Liver (tissue), 9 donors: ENCODE results near the gene SLC37A2. TPM values are rescaled to one million over a fixed set of nuclear protein-coding genes. Genes with fewer than 3 reads are reported as not detected.

ENCODE experiments used
- DNase-seq: peaks from one replicate; pipeline ENCODE4 v3.0.0-alpha.2; 2017; ENCODE audit warnings: low spot score
- H3K27ac ChIP-seq, 2 donors: one replicate each; pipeline ENCODE4 v1.7.0; 2013; ENCODE audit warnings: inconsistent platforms in 2 of 2, low read length in 2 of 2, control low read depth in 1 of 2, low read depth in 1 of 2, mild to moderate bottlenecking in 1 of 2
- H3K27me3 ChIP-seq, 4 donors: one replicate each; pipeline versions ENCODE4 v1.6.1 to v1.7.0; 2013; ENCODE audit warnings: low read length in 3 of 4, inconsistent platforms in 1 of 4, mild to moderate bottlenecking in 1 of 4, moderate library complexity in 1 of 4; ENCODE audit not compliant: control insufficient read depth in 4 of 4, insufficient read depth in 4 of 4
- H3K36me3 ChIP-seq, 4 donors: one replicate each; pipeline versions ENCODE4 v1.6.1 to v1.7.0; 2013; ENCODE audit warnings: low read length in 3 of 4, mild to moderate bottlenecking in 3 of 4, low read depth in 1 of 4, moderate library complexity in 1 of 4; ENCODE audit not compliant: control insufficient read depth in 4 of 4, insufficient read depth in 3 of 4
- H3K4me1 ChIP-seq, 4 donors: one replicate each; pipeline versions ENCODE4 v1.6.1 to v1.7.0; 2013; ENCODE audit warnings: low read length in 3 of 4, mild to moderate bottlenecking in 3 of 4, moderate library complexity in 1 of 4; ENCODE audit not compliant: control insufficient read depth in 4 of 4, insufficient read depth in 4 of 4
- H3K4me3 ChIP-seq, 3 donors: one replicate each; pipeline versions ENCODE4 v1.6.1 to v1.7.0; 2013; ENCODE audit warnings: low read length in 3 of 3, control low read depth in 1 of 3, low read depth in 1 of 3, mild to moderate bottlenecking in 1 of 3
- H3K9ac ChIP-seq, 2 donors: one replicate each; pipeline ENCODE4 v1.7.0; 2013; ENCODE audit warnings: low read length in 2 of 2, mild to moderate bottlenecking in 2 of 2, moderate library complexity in 2 of 2, control low read depth in 1 of 2, low read depth in 1 of 2
- H3K9me3 ChIP-seq, 4 donors: one replicate each; pipeline versions ENCODE4 v1.6.1 to v1.7.0; 2013; ENCODE audit warnings: low read length in 3 of 4; ENCODE audit not compliant: control insufficient read depth in 4 of 4
- ATF3 ChIP-seq: IDR thresholded peaks from 2 replicates; pipeline ENCODE4 v1.6.1; 2016; ENCODE audit warnings: antibody characterized with exemption
- CTCF ChIP-seq: fragments of 150-350 bp; IDR thresholded peaks from 2 replicates; pipeline ENCODE4 v1.5.1; 2017; ENCODE audit warnings: improper control_type of control experiment, low read depth, low read length; ENCODE audit not compliant: missing input control
- EGR1 ChIP-seq, 2 donors: IDR thresholded peaks; 2 replicates each; pipeline ENCODE4 v1.6.1; 2016 to 2018; ENCODE audit warnings: antibody characterized with exemption in 2 of 2, low read depth in 2 of 2
- FOXA1 ChIP-seq: IDR thresholded peaks from 2 replicates; pipeline ENCODE4 v1.6.1; 2016; ENCODE audit warnings: antibody characterized with exemption
- FOXA2 ChIP-seq: IDR thresholded peaks from 2 replicates; pipeline ENCODE4 v1.6.1; 2016; ENCODE audit warnings: antibody characterized with exemption
- GABPA ChIP-seq, 2 donors: IDR thresholded peaks in 1 of 2; conservative IDR thresholded peaks in 1 of 2; 2 replicates each; pipeline ENCODE4 v1.6.1; 2016; ENCODE audit warnings: antibody characterized with exemption in 2 of 2, mild to moderate bottlenecking in 1 of 2, moderate library complexity in 1 of 2
- HNF4A ChIP-seq, 2 donors: conservative IDR thresholded peaks; 2 replicates each; pipeline ENCODE4 v1.6.1; 2016; ENCODE audit warnings: antibody characterized with exemption in 2 of 2, mild to moderate bottlenecking in 2 of 2
- JUND ChIP-seq, 2 donors: IDR thresholded peaks; 2 replicates each; pipeline ENCODE4 v1.6.1; 2016; ENCODE audit warnings: antibody characterized with exemption in 2 of 2
- MAX ChIP-seq: IDR thresholded peaks from 2 replicates; pipeline ENCODE4 v1.6.1; 2016; ENCODE audit warnings: antibody characterized with exemption
- NR2F2 ChIP-seq: IDR thresholded peaks from 2 replicates; pipeline ENCODE4 v1.6.1; 2016; ENCODE audit warnings: antibody characterized with exemption
- RAD21 ChIP-seq, 2 donors: IDR thresholded peaks; 2 replicates each; pipeline ENCODE4 v1.6.1; 2016; ENCODE audit warnings: antibody characterized with exemption in 2 of 2, mild to moderate bottlenecking in 2 of 2
- REST ChIP-seq: IDR thresholded peaks from 2 replicates; pipeline ENCODE4 v1.6.1; 2016; ENCODE audit warnings: antibody characterized with exemption, mild to moderate bottlenecking
- RXRA ChIP-seq, 2 donors: IDR thresholded peaks; 2 replicates each; pipeline ENCODE4 v1.6.1; 2017 to 2018; ENCODE audit warnings: antibody characterized with exemption in 2 of 2, mild to moderate bottlenecking in 1 of 2
- SP1 ChIP-seq: IDR thresholded peaks from 2 replicates; pipeline ENCODE4 v1.6.1; 2018; ENCODE audit warnings: antibody characterized with exemption, mild to moderate bottlenecking
- TAF1 ChIP-seq: conservative IDR thresholded peaks from 2 replicates; pipeline ENCODE4 v1.6.1; 2016; ENCODE audit warnings: antibody characterized with exemption, mild to moderate bottlenecking
- YY1 ChIP-seq: IDR thresholded peaks from 2 replicates; pipeline ENCODE4 v1.6.1; 2016; ENCODE audit warnings: antibody characterized with exemption, mild to moderate bottlenecking
- ZBTB33 ChIP-seq: IDR thresholded peaks from 2 replicates; pipeline ENCODE4 v1.6.1; 2016; ENCODE audit warnings: antibody characterized with exemption
- WGBS: extraction: QIAGEN DNeasy Blood & Tissue Kit; methylation state at CpG from one replicate; pipeline ENCODE4 v1.1.7; 2013; 5-methylcytosine and 5-hydroxymethylcytosine counted together
- polyA plus RNA-seq, 2 donors: library from polyadenylated mRNA; stranded (reverse) in 1 of 2; unstranded in 1 of 2; fragments of 200-250 nt in 1 of 2; fragments of >200 nt in 1 of 2; fragmentation: Nextera tagmentation in 1 of 2; extraction: Ambion mirVana in 1 of 2; gene quantifications; one replicate each; pipeline versions ENCODE4 v1.2.1 to v1.2.3, GENCODE V29; 2013 to 2015
- total RNA-seq, 2 donors: library from RNA; depleted of rRNA; stranded (reverse); fragments of >200 nt; gene quantifications; one replicate each; pipeline ENCODE4 v1.2.3, GENCODE V29; 2014
- donor health status: healthy.
- donor health status: healthy.
- donor health status: healthy.
- donor health status: healthy.
- donor health status: healthy.

SLC37A2 gene
- total and polyA plus RNA-seq, 4 donors: 0.51 to 12.3 (median 5.6) TPM

- Histone ChIP-seq H3K27ac (no peak overlapping the region), H3K4me1 (peaks cover 3 to 14% (median 12%) of the 10 kb centered on the region in 4 donors), H3K4me3 (peak overlapping the region; percentile 22 to 73 (median 34)), H3K27me3 (no peaks in the 10 kb centered on the region), H3K36me3 (no peaks in the 10 kb centered on the region), H3K9ac (no peak overlapping the region), H3K9me3 (no peaks in the 10 kb centered on the region)
- 57% methylated on average over 9 of the region's 9 CpGs for WGBS
- no peak for DNase-seq
- TF ChIP-seq ATF3: no peak
- no peak for TF ChIP-seq TAF1
- TF ChIP-seq EGR1 (IDR thresholded peaks at IDR 0.05; ENCODE audit: low read depth in 2 of 2): no peak
- no peak for TF ChIP-seq HNF4A (conservative IDR thresholded peaks at IDR 0.05)
- TF ChIP-seq CTCF: no peak
- TF ChIP-seq FOXA1: no peak
- no peak for TF ChIP-seq RAD21 (IDR thresholded peaks at IDR 0.05)
- TF ChIP-seq JUND (IDR thresholded peaks at IDR 0.05): no peak
- no peak for TF ChIP-seq FOXA2
- no peak for TF ChIP-seq SP1
- no peak for TF ChIP-seq GABPA (IDR thresholded peaks at IDR 0.05 in 1 of 2, conservative IDR thresholded peaks at IDR 0.05 in 1 of 2)
- no peak for TF ChIP-seq RXRA (IDR thresholded peaks at IDR 0.05)
- no peak for TF ChIP-seq YY1
- TF ChIP-seq MAX: no peak
- TF ChIP-seq ZBTB33: no peak
- TF ChIP-seq NR2F2: no peak
- TF ChIP-seq REST: no peak
Measured at GRCh38 chr11:125112208-125112604, 49.1 kb downstream of the SLC37A2 start.

- no peak for TF ChIP-seq GABPA (IDR thresholded peaks at IDR 0.05 in 1 of 2, conservative IDR thresholded peaks at IDR 0.05 in 1 of 2)
- TF ChIP-seq NR2F2: no peak
- H3K9me3 ChIP-seq: no peaks in the 10 kb centered on the region
- no peak overlapping the region for H3K9ac ChIP-seq
- no peak overlapping the region for H3K4me3 ChIP-seq
- H3K27ac ChIP-seq: no peak overlapping the region
- no peaks in the 10 kb centered on the region for H3K36me3 ChIP-seq
- WGBS: 73% methylated on average over 8 of the region's 8 CpGs
- DNase-seq: no peak
- no peaks in the 10 kb centered on the region for H3K27me3 ChIP-seq
- H3K4me1 ChIP-seq: peaks cover 3 to 14% (median 12%) of the 10 kb centered on the region in 4 donors
Measured at GRCh38 chr11:125114518-125114917, 51.4 kb downstream of the SLC37A2 start.
